DOHH2 (cell line): ENCODE measurements around the gene ZNF771.

Experiments
- H3F3A ChIP-seq: fragments of 200-600 bp; sonication (generic), shearing (Covaris generic); 2 replicates; pipeline ENCODE4 v1.6.0; 2016; ENCODE audit warnings: antibody characterized with exemption, mild to moderate bottlenecking; ENCODE audit not compliant: control insufficient read depth, insufficient read depth
- H3K27ac ChIP-seq: fragments of 200-600 bp; sonication (generic); 2 replicates; pipeline ENCODE4 v1.5.1; 2014; ENCODE audit warnings: low read depth, mild to moderate bottlenecking, low read length, moderate library complexity
- H3K27me3 ChIP-seq: fragments of 200-600 bp; sonication (generic); 2 replicates; pipeline ENCODE4 v1.6.1; 2014; ENCODE audit warnings: mild to moderate bottlenecking, low read length, mixed read lengths; ENCODE audit not compliant: control insufficient read depth
- H3K36me3 ChIP-seq: fragments of 200-600 bp; sonication (generic); 2 replicates; pipeline ENCODE4 v1.6.1; 2014; ENCODE audit warnings: mild to moderate bottlenecking, low read length, moderate library complexity, mixed read lengths; ENCODE audit not compliant: control insufficient read depth
- H3K4me1 ChIP-seq: fragments of 200-600 bp; sonication (generic); 2 replicates; pipeline ENCODE4 v1.6.1; 2014; ENCODE audit warnings: mild to moderate bottlenecking, low read length, mixed read lengths; ENCODE audit not compliant: control insufficient read depth
- H3K4me2 ChIP-seq: fragments of 200-600 bp; sonication (generic); 2 replicates; pipeline ENCODE4 v1.6.0; 2014; ENCODE audit warnings: mild to moderate bottlenecking, low read length, moderate library complexity
- H3K4me3 ChIP-seq: fragments of 200-600 bp; sonication (generic); 2 replicates; pipeline ENCODE4 v1.5.1; 2014; ENCODE audit warnings: mild to moderate bottlenecking, low read length, mixed read lengths
- H3K79me2 ChIP-seq: fragments of 200-600 bp; sonication (generic); 2 replicates; pipeline ENCODE4 v1.6.1; 2014; ENCODE audit warnings: mild to moderate bottlenecking, low read length, mixed read lengths; ENCODE audit not compliant: control insufficient read depth
- H3K9me2 ChIP-seq: fragments of 200-600 bp; sonication (generic); replicated peaks from 2 replicates; pipeline ENCODE4 v1.6.1; 2014; ENCODE audit warnings: mild to moderate bottlenecking, low read length, mixed read lengths; ENCODE audit not compliant: control insufficient read depth
- H3K9me3 ChIP-seq: fragments of 200-600 bp; sonication (generic); 2 replicates; pipeline ENCODE4 v1.6.1; 2014; ENCODE audit warnings: antibody characterized with exemption, low read length, mixed read lengths; ENCODE audit not compliant: control insufficient read depth, insufficient read depth
- H4K20me1 ChIP-seq: fragments of 200-600 bp; sonication (generic); 2 replicates; pipeline ENCODE4 v1.6.0; 2014; ENCODE audit warnings: low read depth, mild to moderate bottlenecking, antibody characterized with exemption, low read length, moderate library complexity; ENCODE audit not compliant: control insufficient read depth, insufficient read depth
- EZH2phosphoT487 ChIP-seq: fragments of 200-600 bp; sonication (generic); IDR thresholded peaks from 2 replicates; pipeline ENCODE4 v1.6.1; 2017; ENCODE audit warnings: borderline replicate concordance, mild to moderate bottlenecking, antibody characterized with exemption, low read length, moderate library complexity, mixed read lengths
- TF ChIP-seq, protein P1 (sequence below): fragments of 200-600 bp; sonication (generic); IDR thresholded peaks from one replicate; pipeline ENCODE4 v1.5.1; 2014; ENCODE audit warnings: antibody characterized with exemption, mild to moderate bottlenecking, low read depth, low read length; ENCODE audit not compliant: poor library complexity, severe bottlenecking

The ZNF771 gene

DNA sequence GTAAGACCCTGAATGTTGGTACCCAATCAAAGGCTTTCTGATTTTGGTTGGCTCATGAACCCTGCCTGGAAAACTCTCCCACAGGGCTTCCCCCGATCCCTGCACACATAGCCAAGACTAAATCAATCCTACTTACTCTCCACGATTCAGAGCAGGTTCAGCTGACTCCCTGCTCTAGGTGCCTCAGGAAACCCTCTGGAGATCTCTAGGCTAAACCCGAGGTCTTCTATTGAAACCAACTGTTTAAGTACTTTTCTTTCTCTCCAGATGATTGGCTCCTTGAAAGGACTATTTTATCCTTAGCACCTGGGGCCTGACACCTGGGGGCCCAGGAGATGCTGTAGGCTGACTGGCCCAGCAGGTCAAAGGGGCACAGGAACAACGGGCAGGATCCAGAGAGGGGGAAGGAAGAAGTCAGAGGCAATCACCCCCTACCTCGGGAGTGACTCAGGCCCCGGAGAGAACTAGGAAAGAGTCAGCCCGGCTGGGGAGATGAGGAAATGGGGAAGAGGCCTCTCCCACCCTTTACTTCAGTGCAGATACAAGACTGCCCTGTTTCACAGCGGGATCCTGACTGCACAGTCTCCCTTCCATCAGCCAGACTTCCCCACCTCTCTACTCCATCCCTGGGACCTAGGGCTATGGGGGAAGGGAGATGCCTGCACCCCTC is 39.1 kb upstream of the ZNF771 start:
- TF ChIP-seq, protein P1, sequence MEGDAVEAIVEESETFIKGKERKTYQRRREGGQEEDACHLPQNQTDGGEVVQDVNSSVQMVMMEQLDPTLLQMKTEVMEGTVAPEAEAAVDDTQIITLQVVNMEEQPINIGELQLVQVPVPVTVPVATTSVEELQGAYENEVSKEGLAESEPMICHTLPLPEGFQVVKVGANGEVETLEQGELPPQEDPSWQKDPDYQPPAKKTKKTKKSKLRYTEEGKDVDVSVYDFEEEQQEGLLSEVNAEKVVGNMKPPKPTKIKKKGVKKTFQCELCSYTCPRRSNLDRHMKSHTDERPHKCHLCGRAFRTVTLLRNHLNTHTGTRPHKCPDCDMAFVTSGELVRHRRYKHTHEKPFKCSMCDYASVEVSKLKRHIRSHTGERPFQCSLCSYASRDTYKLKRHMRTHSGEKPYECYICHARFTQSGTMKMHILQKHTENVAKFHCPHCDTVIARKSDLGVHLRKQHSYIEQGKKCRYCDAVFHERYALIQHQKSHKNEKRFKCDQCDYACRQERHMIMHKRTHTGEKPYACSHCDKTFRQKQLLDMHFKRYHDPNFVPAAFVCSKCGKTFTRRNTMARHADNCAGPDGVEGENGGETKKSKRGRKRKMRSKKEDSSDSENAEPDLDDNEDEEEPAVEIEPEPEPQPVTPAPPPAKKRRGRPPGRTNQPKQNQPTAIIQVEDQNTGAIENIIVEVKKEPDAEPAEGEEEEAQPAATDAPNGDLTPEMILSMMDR, result no peak
- no peak for TF ChIP-seq EZH2phosphoT487
- peak overlapping the region; percentile 90 for H3K4me3 ChIP-seq
- H3K4me2 ChIP-seq, result peak overlapping the region; percentile 75
- no peaks in the 10 kb centered on the region for H3K9me3 ChIP-seq
- H3K36me3 ChIP-seq, result peaks cover 57% of the 10 kb centered on the region
- H4K20me1 ChIP-seq, result peaks cover 8% of the 10 kb centered on the region
- 0 out of 2 replicates have a peak overlapping the region, but pooled peaks have one; percentile 3 for H3K27ac ChIP-seq
- H3K9me2 ChIP-seq, result no peaks in the 10 kb centered on the region
- peaks cover 67% of the 10 kb centered on the region for H3K79me2 ChIP-seq
- peaks cover 4% of the 10 kb centered on the region; the same call in 1 of the 2 replicates for H3F3A ChIP-seq
- no peaks in the 10 kb centered on the region for H3K27me3 ChIP-seq
- H3K4me1 ChIP-seq, result peaks cover 39% of the 10 kb centered on the region

DNA sequence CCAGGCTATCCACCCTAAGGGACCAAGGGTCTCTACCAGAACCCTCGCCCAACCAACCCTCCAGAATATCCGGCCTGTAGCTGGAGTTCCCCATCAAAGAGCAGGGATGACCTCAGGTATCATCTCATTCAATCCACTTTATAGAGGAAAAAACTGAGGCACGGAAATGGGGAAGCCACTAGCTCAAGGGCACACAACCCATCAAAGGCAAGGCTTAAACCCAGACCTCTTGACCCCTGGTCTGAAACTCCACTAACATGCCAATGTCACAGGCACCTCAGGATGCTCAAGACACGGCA is 38.7 kb upstream of the ZNF771 start:
- Histone ChIP-seq H3F3A (no peaks in the 10 kb centered on the region), H3K9me3 (no peaks in the 10 kb centered on the region), H3K27me3 (no peaks in the 10 kb centered on the region), H3K79me2 (peaks cover 62% of the 10 kb centered on the region), H3K9me2 (no peaks in the 10 kb centered on the region), H3K27ac (peak overlapping the region; percentile 28; the same call in 1 of the 2 replicates), H3K4me2 (peak overlapping the region; percentile 75), H4K20me1 (peaks cover 8% of the 10 kb centered on the region), H3K4me1 (peaks cover 39% of the 10 kb centered on the region), H3K4me3 (peak overlapping the region; percentile 90), H3K36me3 (peaks cover 52% of the 10 kb centered on the region)
- no peak for TF ChIP-seq EZH2phosphoT487
- TF ChIP-seq, protein P1, result no peak

DNA sequence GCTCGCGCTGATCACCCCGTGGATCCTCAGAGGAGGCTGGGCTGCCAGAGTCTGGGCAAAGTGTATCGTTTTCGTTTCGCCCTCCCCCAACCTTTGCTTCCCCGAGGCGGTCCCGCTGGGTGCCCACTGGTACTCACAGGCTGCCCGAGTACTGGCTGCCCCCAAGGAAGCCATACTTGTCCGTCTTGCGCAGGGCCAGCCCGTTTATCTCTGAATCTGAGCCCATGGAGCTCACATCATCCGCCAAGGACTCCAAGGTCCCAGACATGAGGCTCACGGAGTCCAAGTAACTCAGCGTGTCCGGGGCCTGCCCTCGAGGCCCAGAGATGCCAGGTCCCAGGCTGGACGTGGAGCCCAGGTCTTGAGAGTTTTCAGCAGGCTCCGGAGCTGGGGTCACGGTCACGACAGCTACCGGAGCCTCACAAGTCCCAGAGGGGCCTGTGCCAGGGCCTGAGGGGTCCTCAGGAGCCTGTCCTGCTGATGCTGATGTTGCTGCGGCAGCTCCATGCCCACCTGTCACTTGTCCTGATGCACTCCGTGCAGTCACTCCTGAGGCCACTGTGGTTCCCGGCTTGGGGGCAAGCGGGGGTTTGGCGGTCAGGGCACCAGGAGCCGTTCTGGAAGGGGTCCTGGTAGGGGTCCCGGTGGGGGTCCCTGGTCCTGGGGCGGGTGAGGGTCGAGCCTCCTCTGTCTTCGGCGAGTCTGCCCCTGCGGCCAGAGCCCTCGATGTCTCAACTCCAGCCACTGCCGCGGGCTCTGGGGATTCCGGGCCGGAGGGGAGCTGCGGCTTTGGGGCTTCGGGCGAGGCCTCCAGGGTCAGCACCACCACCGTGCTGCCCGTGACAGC is 38.1 kb upstream of the ZNF771 start:
- Histone ChIP-seq H3K27me3 (no peaks in the 10 kb centered on the region), H3K27ac (peak overlapping the region; percentile 28), H3K36me3 (peaks cover 50% of the 10 kb centered on the region), H3K79me2 (peaks cover 56% of the 10 kb centered on the region), H4K20me1 (peaks cover 8% of the 10 kb centered on the region), H3K4me1 (peaks cover 39% of the 10 kb centered on the region), H3K4me2 (peak overlapping the region; percentile 75), H3K9me3 (no peaks in the 10 kb centered on the region), H3F3A (no peaks in the 10 kb centered on the region), H3K9me2 (no peaks in the 10 kb centered on the region), H3K4me3 (peak overlapping the region; percentile 90)
- TF ChIP-seq, protein P1, result no peak
- no peak for TF ChIP-seq EZH2phosphoT487
